Uterus (tissue), 4 donors: Measurements from ENCODE around the gene CCND3. TPM values are rescaled to one million over a fixed set of nuclear protein-coding genes. Genes with fewer than 3 reads are reported as not detected.

Experiments
- DNase-seq, 2 donors: peaks; one replicate each; pipeline ENCODE4 v3.0.0-alpha.2; 2019 to 2020
- H3K27ac ChIP-seq, 2 donors: fragments of 200-600 bp; sonication (generic); 1 replicate in 1 of 2; 2 replicates in 1 of 2; pipeline ENCODE4 v1.5.1; 2016 to 2018
- H3K27me3 ChIP-seq, 2 donors: fragments of 200-600 bp; sonication (generic); one replicate each; pipeline ENCODE4 v1.5.1; 2018 to 2019; ENCODE audit warnings: control low read depth in 1 of 2
- H3K36me3 ChIP-seq, 2 donors: fragments of 200-600 bp; sonication (generic); one replicate each; pipeline ENCODE4 v1.5.1; 2019; ENCODE audit warnings: control low read depth in 1 of 2
- H3K4me1 ChIP-seq, 2 donors: fragments of 200-600 bp; sonication (generic); one replicate each; pipeline ENCODE4 v1.5.1; 2018 to 2019; ENCODE audit warnings: control low read depth in 1 of 2
- H3K4me3 ChIP-seq, 2 donors: fragments of 200-600 bp; sonication (generic); 1 replicate in 1 of 2; 2 replicates in 1 of 2; pipeline ENCODE4 v1.5.1; 2018 to 2019; ENCODE audit warnings: mild to moderate bottlenecking in 1 of 2
- H3K9me3 ChIP-seq, 2 donors: fragments of 200-600 bp; sonication (generic); one replicate each; pipeline ENCODE4 v1.5.1; 2019; ENCODE audit warnings: control low read depth in 1 of 2
- POLR2A ChIP-seq, 2 donors: fragments of 450-650 bp; IDR thresholded peaks; one replicate each; pipeline ENCODE4 v1.6.1; 2016; ENCODE audit warnings: antibody characterized with exemption in 2 of 2, mild to moderate bottlenecking in 1 of 2, moderate library complexity in 1 of 2
- intact Hi-C: fragments of 100-400 bp; cut with DNase I; formaldehyde crosslinking; loops from one replicate; pipeline ENCODE4 v1.15.1; 2023; ENCODE audit warnings: low total_unique reads
- total RNA-seq, 4 donors: library from RNA; depleted of rRNA in 3 of 4; stranded (reverse); fragments of >200 nt in 3 of 4; gene quantifications; one replicate each; pipeline versions ENCODE4 v1.1.0 to v1.2.4, GENCODE V29; 2014 to 2023
- TF ChIP-seq, protein P1 (sequence below), 4 experiments: fragments of 200-600 bp in 2 of 4; fragments of 450-650 bp in 2 of 4; sonication (generic) in 2 of 4; IDR thresholded peaks; one replicate each; pipeline ENCODE4 v1.5.1; 2016 to 2019; ENCODE audit warnings: antibody characterized with exemption in 4 of 4, mild to moderate bottlenecking in 2 of 4, moderate library complexity in 1 of 4
- donor health status: DM: yes; HTN: yes; CAD: no.

The CCND3 gene
- total RNA-seq, 4 donors from 2014 or later: 28.8 to 101 (median 74.3) TPM

GRCh38 chr6:41966214-41966920 lies 24.8 kb upstream of the CCND3 start:
- no peak overlapping the region for H3K27ac ChIP-seq
- no peaks in the 10 kb centered on the region for H3K4me1 ChIP-seq
- intact Hi-C loops: no loop called here
- no peaks in the 10 kb centered on the region for H3K36me3 ChIP-seq
- TF ChIP-seq, protein P1, sequence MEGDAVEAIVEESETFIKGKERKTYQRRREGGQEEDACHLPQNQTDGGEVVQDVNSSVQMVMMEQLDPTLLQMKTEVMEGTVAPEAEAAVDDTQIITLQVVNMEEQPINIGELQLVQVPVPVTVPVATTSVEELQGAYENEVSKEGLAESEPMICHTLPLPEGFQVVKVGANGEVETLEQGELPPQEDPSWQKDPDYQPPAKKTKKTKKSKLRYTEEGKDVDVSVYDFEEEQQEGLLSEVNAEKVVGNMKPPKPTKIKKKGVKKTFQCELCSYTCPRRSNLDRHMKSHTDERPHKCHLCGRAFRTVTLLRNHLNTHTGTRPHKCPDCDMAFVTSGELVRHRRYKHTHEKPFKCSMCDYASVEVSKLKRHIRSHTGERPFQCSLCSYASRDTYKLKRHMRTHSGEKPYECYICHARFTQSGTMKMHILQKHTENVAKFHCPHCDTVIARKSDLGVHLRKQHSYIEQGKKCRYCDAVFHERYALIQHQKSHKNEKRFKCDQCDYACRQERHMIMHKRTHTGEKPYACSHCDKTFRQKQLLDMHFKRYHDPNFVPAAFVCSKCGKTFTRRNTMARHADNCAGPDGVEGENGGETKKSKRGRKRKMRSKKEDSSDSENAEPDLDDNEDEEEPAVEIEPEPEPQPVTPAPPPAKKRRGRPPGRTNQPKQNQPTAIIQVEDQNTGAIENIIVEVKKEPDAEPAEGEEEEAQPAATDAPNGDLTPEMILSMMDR (IDR thresholded peaks at IDR 0.05): no peak
- no peak for TF ChIP-seq POLR2A (IDR thresholded peaks at IDR 0.05)
- no peaks in the 10 kb centered on the region for H3K9me3 ChIP-seq
- H3K4me3 ChIP-seq: no peak overlapping the region
- no peaks in the 10 kb centered on the region for H3K27me3 ChIP-seq
- DNase-seq: no peak

DNA sequence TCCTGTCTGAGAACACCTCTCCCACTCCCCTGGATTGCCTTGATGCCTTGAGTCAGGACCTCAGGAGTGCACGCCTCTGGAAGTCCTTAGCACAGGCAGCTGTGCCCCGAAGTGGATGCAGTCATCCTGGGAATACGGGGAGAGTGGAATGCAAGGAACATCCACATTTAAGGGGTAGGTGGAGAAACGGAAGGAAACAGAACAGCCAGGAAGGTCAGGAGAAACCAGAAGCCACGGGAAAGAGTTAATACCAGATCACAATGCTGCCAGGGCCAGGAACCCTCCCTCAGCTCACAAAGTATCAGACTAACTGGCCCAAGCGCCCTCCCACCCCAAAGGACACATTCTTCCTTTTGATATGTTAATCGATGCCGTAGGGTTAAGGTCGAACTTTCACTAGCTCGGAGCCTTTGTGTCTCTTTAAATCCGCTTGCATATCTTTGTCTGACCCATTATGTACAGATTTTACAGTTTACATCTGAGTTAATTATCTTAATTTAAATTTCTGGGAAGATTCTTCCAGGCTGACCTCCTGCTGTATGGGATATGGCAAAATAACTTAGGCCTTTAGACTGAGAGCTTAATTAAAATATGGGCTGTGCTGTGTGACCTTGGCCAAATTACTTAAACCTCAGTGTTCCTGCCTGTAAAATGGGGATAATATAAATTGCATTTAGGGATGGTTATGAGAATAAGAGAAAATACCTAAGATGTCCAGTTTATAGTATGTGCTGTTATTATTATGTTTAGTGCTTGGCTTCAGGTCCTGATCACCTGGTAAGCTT lies 24.0 kb upstream of the CCND3 start:
- Histone ChIP-seq H3K36me3 (no peaks in the 10 kb centered on the region), H3K27ac (no peak overlapping the region), H3K4me3 (no peak overlapping the region), H3K4me1 (no peaks in the 10 kb centered on the region), H3K27me3 (no peaks in the 10 kb centered on the region), H3K9me3 (no peaks in the 10 kb centered on the region)
- no peak for DNase-seq
- TF ChIP-seq POLR2A (IDR thresholded peaks at IDR 0.05): no peak
- TF ChIP-seq, protein P1 (IDR thresholded peaks at IDR 0.05): no peak
- intact Hi-C loops: no loop called here

- H3K27me3 ChIP-seq: no peaks in the 10 kb centered on the region
- no peaks in the 10 kb centered on the region for H3K36me3 ChIP-seq
- no peaks in the 10 kb centered on the region for H3K9me3 ChIP-seq
- DNase-seq: no peak
- no peak overlapping the region for H3K4me3 ChIP-seq
- no peaks in the 10 kb centered on the region for H3K4me1 ChIP-seq
- no peak overlapping the region for H3K27ac ChIP-seq
- intact Hi-C loops: no loop called here
- TF ChIP-seq POLR2A (IDR thresholded peaks at IDR 0.05): no peak
- TF ChIP-seq, protein P1 (IDR thresholded peaks at IDR 0.05): no peak
These were observed 22.7 kb upstream of the CCND3 start for GRCh38 chr6:41964201-41964887.

DNA sequence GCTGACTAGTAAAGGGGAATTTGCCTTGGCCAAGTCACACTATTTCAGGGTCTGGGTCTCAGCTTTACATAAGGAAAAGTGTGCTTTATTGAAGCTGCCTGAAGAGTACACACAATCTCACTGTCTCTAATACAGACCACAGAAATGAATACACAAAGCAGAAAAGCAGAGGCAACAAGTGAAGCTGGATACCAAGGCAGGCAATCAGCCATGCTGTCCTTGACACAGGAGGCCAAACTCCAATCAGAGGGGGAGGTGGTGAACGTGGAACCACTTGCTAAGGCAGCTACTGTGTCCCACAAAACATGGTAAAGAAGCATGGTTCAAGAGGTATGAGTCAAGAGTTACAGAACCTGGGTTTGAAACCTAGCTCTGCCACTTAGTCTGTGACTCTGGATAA lies 21.8 kb upstream of the CCND3 start:
- no peak for DNase-seq
- no peaks in the 10 kb centered on the region for H3K27me3 ChIP-seq
- H3K27ac ChIP-seq: no peak overlapping the region
- no peak overlapping the region for H3K4me3 ChIP-seq
- H3K36me3 ChIP-seq: no peaks in the 10 kb centered on the region
- TF ChIP-seq, protein P1 (IDR thresholded peaks at IDR 0.05): no peak
- TF ChIP-seq POLR2A (IDR thresholded peaks at IDR 0.05): no peak
- intact Hi-C loops: no loop called here
- H3K9me3 ChIP-seq: no peaks in the 10 kb centered on the region
- no peaks in the 10 kb centered on the region for H3K4me1 ChIP-seq

- H3K9me3 ChIP-seq: no peaks in the 10 kb centered on the region
- no peak for TF ChIP-seq POLR2A (IDR thresholded peaks at IDR 0.05)
- TF ChIP-seq, protein P1 (IDR thresholded peaks at IDR 0.05): no peak
- H3K27ac ChIP-seq: no peak overlapping the region
- H3K27me3 ChIP-seq: no peaks in the 10 kb centered on the region
- no peak overlapping the region for H3K4me3 ChIP-seq
- intact Hi-C loops: no loop called here
- no peaks in the 10 kb centered on the region for H3K4me1 ChIP-seq
- no peaks in the 10 kb centered on the region for H3K36me3 ChIP-seq
- no peak for DNase-seq
These were observed 18.4 kb upstream of the CCND3 start for GRCh38 chr6:41960028-41960427.
